Measurements from ENCODE around the gene STAM. TPM values are rescaled to one million over a fixed set of nuclear protein-coding genes. Genes with fewer than 3 reads are reported as not detected.

STAM gene
- total and polyA plus RNA-seq, 9 of the 15 experiments (the other 6 are each of a cell fraction or from before 2014, with no cell fraction given) = 13.8 to 33.5 (median 26.4) TPM

- peak; percentile 73; the same call in 1 of the 2 replicates for TF ChIP-seq SPI1 (IDR thresholded peaks at IDR 0.05; ENCODE audit: borderline replicate concordance, low read depth, low read length)
Observed at GRCh38 chr10:17644485-17644943, 563 bp downstream of the STAM start (continued).

GRCh38 chr10:17645621-17646345, 1.8 kb downstream of the STAM start:
- peak; percentile 10 for ATAC-seq
- Histone ChIP-seq H3K9ac (ENCODE audit: insufficient read depth in 1 of 2, low read depth in 2 of 2, low read length in 2 of 2) (peak overlapping the region; percentile 50 to 98), H3K36me3 (ENCODE audit: control insufficient read depth, insufficient read depth, low read length) (peaks cover 44% of the 10 kb centered on the region), H3K79me2 (ENCODE audit: control insufficient read depth, insufficient read depth, low read length) (peaks cover 92% of the 10 kb centered on the region), H4K20me1 (replicated peaks; ENCODE audit: control insufficient read depth, insufficient read depth, low read length) (peaks cover 4% of the 10 kb centered on the region; the same call in 1 of the 2 replicates), H2AFZ (ENCODE audit: low read depth, low read length) (0 out of 2 replicates have a peak overlapping the region, but pooled peaks have one; percentile 3), H3K9me3 (replicated peaks; ENCODE audit: control insufficient read depth, insufficient read depth, low read depth, low read length) (peaks cover 3% of the 10 kb centered on the region; the same call in 1 of the 2 replicates), H3K9me1 (ENCODE audit: control insufficient read depth, insufficient read depth, low read length) (no peaks in the 10 kb centered on the region), H3K27ac (ENCODE audit: extremely low read depth, low read depth, low read length) (peak overlapping the region; percentile 99), H3K4me1 (replicated peaks in 1 of 2; ENCODE audit: control insufficient read depth in 2 of 2, insufficient read depth in 2 of 2, low read length in 2 of 2) (peaks cover 0 to 24% of the 10 kb centered on the region in 2 experiments; a peak in 2 of 5 replicates), H3K27me3 (ENCODE audit: control insufficient read depth in 2 of 2, insufficient read depth in 2 of 2, low read length in 2 of 2) (no peaks in the 10 kb centered on the region), H3K4me3 (peak overlapping the region; percentile 98), H3K4me2 (ENCODE audit: insufficient read depth, low read length) (peak overlapping the region; percentile 100)
- ChIA-PET POLR2A (interaction anchor here (0.7 to 1.6 kb wide), 3 partner anchors 17 to 32 kb away, joined by 3 to 7 read pairs (median 3); no protein-coding TSS in a partner anchor), CTCF (ENCODE audit: low intra/inter-chr PET ratio) (no interaction called here)
- WGBS (ENCODE audit: insufficient coverage, low coverage, missing lambda C conversion rate) = 0% methylated on average over 6 of the region's 6 CpGs
- BruUV-seq (replicated peaks) = no TSS peak
- peak in 1 of 4 experiments; percentile 40 for DNase-seq (ENCODE audit: extremely low read depth in 1 of 4, low spot score in 3 of 4)
- intact Hi-C loops (cut with micrococcal nuclease) = loop anchor here (2.0 kb wide), 1 partner anchor 17 kb away; no protein-coding TSS in a partner anchor
- in situ Hi-C loops (cut with MboI) = no loop called here
- FAIRE-seq = no peak
- TF ChIP-seq TEAD1 (CRISPR knock-in tag; IDR thresholded peaks at IDR 0.05) = no peak
- TF ChIP-seq MXI1 (IDR thresholded peaks at IDR 0.05; ENCODE audit: low read depth, low read length) = no peak
- TF ChIP-seq GTF2B (IDR thresholded peaks at IDR 0.05; ENCODE audit: extremely low read depth, insufficient read length) = no peak
- 0 out of 4 replicates have a peak, but pooled peaks of 1 of the 2 experiments have one; percentile 19 for TF ChIP-seq MNT (conservative IDR thresholded peaks at IDR 0.05)
- TF ChIP-seq CBFA2T2 (conservative IDR thresholded peaks at IDR 0.05) = no peak
- no peak for TF ChIP-seq E2F3 (CRISPR knock-in tag; IDR thresholded peaks at IDR 0.05)
- peak; percentile 84 for TF ChIP-seq ZEB2 (IDR thresholded peaks at IDR 0.05)
- peak; percentile 43 for TF ChIP-seq FOSL1 (tag; conservative IDR thresholded peaks at IDR 0.05)
- no peak for TF ChIP-seq TBP (optimal IDR thresholded peaks at IDR 0.05; ENCODE audit: low read depth, low read length)
- no peak for TF ChIP-seq ZBED1 (IDR thresholded peaks at IDR 0.05)
- TF ChIP-seq CBX5 (IDR thresholded peaks at IDR 0.05; ENCODE audit: borderline replicate concordance, low read depth) = no peak
- 0 out of 4 replicates have a peak, but pooled peaks of 1 of the 2 experiments have one; percentile 27 for TF ChIP-seq MLLT1 (IDR thresholded peaks at IDR 0.05)
- TF ChIP-seq SMARCA4 (IDR thresholded peaks at IDR 0.05) = peak; percentile 49
- TF ChIP-seq NCOA1 (IDR thresholded peaks at IDR 0.05; ENCODE audit: low read depth) = no peak
- TF ChIP-seq NFE2 (IDR thresholded peaks at IDR 0.05; ENCODE audit: low read depth) = peak; percentile 71
- 0 out of 2 replicates have a peak, but pooled peaks have one; percentile 4 for TF ChIP-seq NR2C1 (IDR thresholded peaks at IDR 0.05)
- TF ChIP-seq NR2C1 (tag; IDR thresholded peaks at IDR 0.05) = no peak
- no peak for TF ChIP-seq ZNF324 (CRISPR knock-in tag; IDR thresholded peaks at IDR 0.05)
